GM21528 (cell line): ENCODE measurements around the gene KRTAP9-1.
"Not testable (repeated sequence)": the region's sequence is repeated elsewhere in the genome, so short reads cannot be mapped to it uniquely, and the experiment has no call there.

Experiments used
- ATAC-seq: cut with Tn5 transposase; IDR thresholded peaks from one replicate; pipeline ENCODE4 v1.9.1; 2021; ENCODE audit warnings: mild to moderate bottlenecking, moderate library complexity; ENCODE audit not compliant: unreplicated experiment, low FRiP score

KRTAP9-1 gene

GRCh38 chr17:41189837-41190318 is at the start of gene KRTAP9-1:
TSS of gene KRTAP9-1 (plus strand) at chr17:41189887. CDS start at chr17:41189887, 0 bp downstream.
- not testable (repeated sequence) for ATAC-seq

GRCh38 chr17:41140360-41141131 is 49.1 kb upstream of the KRTAP9-1 start, which contains the start of gene KRTAP4-6:
TSS of gene KRTAP4-6 (minus strand) at chr17:41140544. CDS start at chr17:41140487, 57 bp downstream.
- no peak for ATAC-seq

- no peak for ATAC-seq
Observed at GRCh38 chr17:41141361-41141760, 48.3 kb upstream of the KRTAP9-1 start.

GRCh38 chr17:41144846-41145245 is 44.8 kb upstream of the KRTAP9-1 start:
- no peak for ATAC-seq

- ATAC-seq, result no peak
Observed at GRCh38 chr17:41145261-41145660, 44.4 kb upstream of the KRTAP9-1 start.

- ATAC-seq, result no peak
Observed at GRCh38 chr17:41147531-41148204, 42.0 kb upstream of the KRTAP9-1 start.

GRCh38 chr17:41148971-41149651 is 40.6 kb upstream of the KRTAP9-1 start:
- ATAC-seq, result not testable (repeated sequence)

GRCh38 chr17:41149652-41149985 is 40.1 kb upstream of the KRTAP9-1 start, which contains the start of gene KRTAP4-5:
TSS of gene KRTAP4-5 (minus strand) at chr17:41149825. CDS start at chr17:41149767, 58 bp downstream.
- no peak for ATAC-seq

- no peak for ATAC-seq
Observed at GRCh38 chr17:41150026-41150425, 39.7 kb upstream of the KRTAP9-1 start.

- no peak for ATAC-seq
Observed at GRCh38 chr17:41151525-41151924, 38.2 kb upstream of the KRTAP9-1 start.

GRCh38 chr17:41153856-41154255 is 35.8 kb upstream of the KRTAP9-1 start:
- ATAC-seq, result no peak

- ATAC-seq, result not testable (repeated sequence)
Observed at GRCh38 chr17:41160190-41160589, 29.5 kb upstream of the KRTAP9-1 start.

- no peak for ATAC-seq
Observed at GRCh38 chr17:41160648-41161047, 29.0 kb upstream of the KRTAP9-1 start, which contains the start of gene KRTAP4-4. TSS of gene KRTAP4-4 (minus strand) at chr17:41160748. CDS start at chr17:41160691, 57 bp downstream.

- ATAC-seq, result no peak
Observed at GRCh38 chr17:41163828-41164227, 25.9 kb upstream of the KRTAP9-1 start.

GRCh38 chr17:41167561-41167960 is 22.1 kb upstream of the KRTAP9-1 start:
- no peak for ATAC-seq

GRCh38 chr17:41168121-41168520 is 21.6 kb upstream of the KRTAP9-1 start, which contains the start of gene KRTAP4-3:
TSS of gene KRTAP4-3 (minus strand) at chr17:41168221. CDS start at chr17:41168172, 49 bp downstream.
- ATAC-seq, result no peak

GRCh38 chr17:41171886-41172285 is 17.8 kb upstream of the KRTAP9-1 start:
- ATAC-seq, result no peak

- ATAC-seq, result no peak
Observed at GRCh38 chr17:41176744-41177387, 12.8 kb upstream of the KRTAP9-1 start.

- no peak for ATAC-seq
Observed at GRCh38 chr17:41177727-41178271, 11.9 kb upstream of the KRTAP9-1 start, which contains the start of gene KRTAP4-2. TSS of gene KRTAP4-2 (minus strand) at chr17:41178221. CDS start at chr17:41178164, 57 bp downstream.

GRCh38 chr17:41178341-41178740 is 11.3 kb upstream of the KRTAP9-1 start:
- ATAC-seq, result no peak
